Right lobe of liver (tissue), 6 donors: ENCODE measurements around the gene STOX1. TPM values are rescaled to one million over a fixed set of nuclear protein-coding genes. Genes with fewer than 3 reads are reported as not detected.
"Not testable (repeated sequence)": the region's sequence is repeated elsewhere in the genome, so short reads cannot be mapped to it uniquely, and the experiment has no call there.

ENCODE experiments used
- ATAC-seq, 4 donors: fragments of 200-7000 bp; cut with Tn5 transposase; one replicate each; pipeline ENCODE4 v1.9.1; 2020; ENCODE audit warnings: mild to moderate bottlenecking in 4 of 4, moderate library complexity in 4 of 4
- DNase-seq, 3 donors: peaks; one replicate each; pipeline ENCODE4 v3.0.0-alpha.2; 2020
- H3K27ac ChIP-seq, 3 donors: fragments of 200-600 bp; one replicate each; pipeline ENCODE4 v1.8.0; 2022
- H3K27me3 ChIP-seq, 2 donors: fragments of 200-600 bp; one replicate each; pipeline ENCODE4 v1.8.0; 2022
- H3K36me3 ChIP-seq, 4 donors: fragments of 200-600 bp; sonication (generic) in 1 of 4; one replicate each; pipeline versions ENCODE4 v1.5.1 to v1.8.0; 2017 to 2022; ENCODE audit warnings: control low read depth in 1 of 4
- H3K4me1 ChIP-seq, 4 donors: fragments of 200-600 bp; sonication (generic) in 1 of 4; one replicate each; pipeline versions ENCODE4 v1.5.1 to v1.8.0; 2017 to 2022; ENCODE audit warnings: control low read depth in 1 of 4
- H3K4me3 ChIP-seq, 3 donors: fragments of 200-600 bp; one replicate each; pipeline ENCODE4 v1.8.0; 2022
- H3K9me3 ChIP-seq, 4 donors: fragments of 200-600 bp; sonication (generic) in 1 of 4; one replicate each; pipeline versions ENCODE4 v1.5.1 to v1.8.0; 2017 to 2022; ENCODE audit warnings: control low read depth in 1 of 4
- POLR2A ChIP-seq: fragments of 450-650 bp; IDR thresholded peaks from one replicate; pipeline ENCODE4 v1.6.1; 2017; ENCODE audit warnings: antibody characterized with exemption, mild to moderate bottlenecking
- WGBS: methylation state at CpG from one replicate; pipeline ENCODE4 v1.1.6; 2018; ENCODE audit warnings: low coverage, low lambda C conversion rate; ENCODE audit not compliant: insufficient coverage; ENCODE audit errors: missing lambda C conversion rate; 5-methylcytosine and 5-hydroxymethylcytosine counted together
- intact Hi-C, 2 donors: fragments of 100-400 bp; cut with DNase I; formaldehyde crosslinking; loops; one replicate each; pipeline versions ENCODE4 v1.11.2 to v1.14.1; 2022
- total RNA-seq, 6 experiments: library from RNA; depleted of rRNA in 2 of 6; stranded (reverse); fragments of >200 nt in 2 of 6; fragmentation: NEBNext Ultra II Directional in 3 of 6; extraction: Animal tissue kit (Norgen Biotek cat#: 25700) in 3 of 6; gene quantifications; one replicate each; pipeline versions ENCODE4 v1.1.0 to v1.2.4, GENCODE V29; 2016 to 2023
- TF ChIP-seq, protein P1 (sequence below), 4 donors: fragments of 200-600 bp in 3 of 4; fragments of 450-650 bp in 1 of 4; IDR thresholded peaks; one replicate each; pipeline versions ENCODE4 v1.5.1 to v1.8.0; 2016 to 2022; ENCODE audit warnings: antibody characterized with exemption in 4 of 4, mild to moderate bottlenecking in 2 of 4
- donor health status: DM: no; HTN: yes; CAD: no.
- donor health status: DM: no; HTN: no; CAD: no.
- donor health status: DM: no; HTN: no; CAD: no.
- donor health status: DM: no; HTN: yes; CAD: no.
- donor health status: DM: no; HTN: yes; CAD: no.

Gene STOX1
- total RNA-seq, 6 experiments from 2014 or later: 0.12 to 0.81 (median 0.20) TPM; not detected in 1

DNA sequence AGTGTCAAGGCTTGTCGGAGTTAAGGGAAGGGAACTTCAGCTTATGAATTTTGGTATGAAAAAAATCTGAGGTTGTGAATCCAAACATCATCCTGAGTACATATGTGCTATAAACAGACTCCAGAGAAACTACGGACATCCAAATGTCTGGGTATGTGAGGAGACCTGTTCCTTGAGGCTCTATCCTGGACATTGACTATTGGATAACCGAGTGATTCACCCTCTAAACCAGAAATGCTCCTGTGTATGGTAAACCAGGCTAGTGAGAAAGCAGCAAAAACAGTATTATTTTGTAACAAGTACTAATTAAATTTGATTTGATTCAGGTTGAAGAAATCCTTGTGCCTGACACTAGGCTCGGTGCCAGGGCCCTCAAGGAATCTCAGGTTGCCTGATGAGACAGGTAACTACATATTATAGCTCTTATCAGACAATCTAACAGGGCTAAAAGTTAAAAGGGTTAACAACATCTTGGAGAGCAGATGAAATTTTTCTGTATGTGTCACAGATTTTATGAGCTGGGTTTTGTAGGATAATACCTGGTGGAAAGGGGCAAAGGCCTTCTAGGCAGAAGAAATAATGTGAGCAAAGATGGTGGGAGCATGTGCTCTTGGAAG lies 10.4 kb upstream of the STOX1 start:
- WGBS: 55% methylated on average over 4 of the region's 4 CpGs
- DNase-seq (no peak), ATAC-seq (no peak)
- no peak for TF ChIP-seq POLR2A
- TF ChIP-seq, protein P1, sequence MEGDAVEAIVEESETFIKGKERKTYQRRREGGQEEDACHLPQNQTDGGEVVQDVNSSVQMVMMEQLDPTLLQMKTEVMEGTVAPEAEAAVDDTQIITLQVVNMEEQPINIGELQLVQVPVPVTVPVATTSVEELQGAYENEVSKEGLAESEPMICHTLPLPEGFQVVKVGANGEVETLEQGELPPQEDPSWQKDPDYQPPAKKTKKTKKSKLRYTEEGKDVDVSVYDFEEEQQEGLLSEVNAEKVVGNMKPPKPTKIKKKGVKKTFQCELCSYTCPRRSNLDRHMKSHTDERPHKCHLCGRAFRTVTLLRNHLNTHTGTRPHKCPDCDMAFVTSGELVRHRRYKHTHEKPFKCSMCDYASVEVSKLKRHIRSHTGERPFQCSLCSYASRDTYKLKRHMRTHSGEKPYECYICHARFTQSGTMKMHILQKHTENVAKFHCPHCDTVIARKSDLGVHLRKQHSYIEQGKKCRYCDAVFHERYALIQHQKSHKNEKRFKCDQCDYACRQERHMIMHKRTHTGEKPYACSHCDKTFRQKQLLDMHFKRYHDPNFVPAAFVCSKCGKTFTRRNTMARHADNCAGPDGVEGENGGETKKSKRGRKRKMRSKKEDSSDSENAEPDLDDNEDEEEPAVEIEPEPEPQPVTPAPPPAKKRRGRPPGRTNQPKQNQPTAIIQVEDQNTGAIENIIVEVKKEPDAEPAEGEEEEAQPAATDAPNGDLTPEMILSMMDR (IDR thresholded peaks at IDR 0.05): no peak
- Histone ChIP-seq H3K27ac (no peak overlapping the region), H3K4me3 (no peak overlapping the region), H3K4me1 (no peaks in the 10 kb centered on the region), H3K36me3 (no peaks in the 10 kb centered on the region), H3K27me3 (no peaks in the 10 kb centered on the region), H3K9me3 (no peaks in the 10 kb centered on the region)
- intact Hi-C loops: no loop called here

DNA sequence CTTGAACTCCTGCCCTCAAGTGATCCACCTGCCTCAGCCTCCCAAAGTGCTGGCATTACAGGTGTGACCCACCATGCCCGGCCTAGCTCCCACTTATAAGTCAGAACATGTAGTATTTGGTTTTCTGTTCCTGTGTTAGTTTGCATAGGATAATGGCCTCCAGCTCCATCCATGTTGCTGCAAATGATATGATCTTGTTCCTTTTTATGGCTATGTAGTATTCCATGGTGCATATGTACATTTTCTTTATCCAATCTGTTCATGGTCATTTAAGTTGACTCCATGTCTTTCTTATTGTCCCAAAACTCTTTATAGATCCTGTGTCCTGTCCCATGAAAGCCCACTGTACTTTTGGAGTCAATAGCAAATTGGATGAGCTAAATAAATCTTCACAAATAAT lies 7.0 kb upstream of the STOX1 start:
- intact Hi-C loops, H3K27ac ChIP-seq, H3K4me1 ChIP-seq, H3K9me3 ChIP-seq, H3K36me3 ChIP-seq, ATAC-seq, H3K27me3 ChIP-seq, H3K4me3 ChIP-seq, DNase-seq: not testable (repeated sequence)
- WGBS: no CpG with 5 or more reads among the region's 1 CpG

DNA sequence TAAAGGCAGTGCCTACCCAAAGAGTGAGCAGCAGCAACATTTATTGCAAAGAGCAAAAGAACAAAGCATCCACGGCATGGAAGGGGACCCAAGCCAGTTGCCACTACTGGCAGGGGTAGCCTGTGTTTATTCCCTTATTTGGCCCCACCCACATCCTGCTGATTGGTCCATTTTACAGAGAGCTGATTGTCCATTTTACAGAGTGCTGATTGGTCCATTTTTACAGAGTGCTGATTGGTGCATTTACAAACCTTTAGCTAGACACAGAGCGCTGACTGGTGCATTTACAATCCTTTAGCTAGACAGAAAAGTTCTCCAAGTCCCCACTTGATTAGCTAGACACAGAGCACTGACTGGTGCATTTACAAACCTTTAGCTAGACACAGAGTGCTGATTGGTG lies 4.7 kb upstream of the STOX1 start:
- H3K36me3 ChIP-seq, H3K27ac ChIP-seq, H3K4me3 ChIP-seq, H3K9me3 ChIP-seq, H3K4me1 ChIP-seq, intact Hi-C loops, H3K27me3 ChIP-seq, DNase-seq, ATAC-seq: not testable (repeated sequence)
- 100% methylated on average over 1 of the region's 2 CpGs for WGBS

DNA sequence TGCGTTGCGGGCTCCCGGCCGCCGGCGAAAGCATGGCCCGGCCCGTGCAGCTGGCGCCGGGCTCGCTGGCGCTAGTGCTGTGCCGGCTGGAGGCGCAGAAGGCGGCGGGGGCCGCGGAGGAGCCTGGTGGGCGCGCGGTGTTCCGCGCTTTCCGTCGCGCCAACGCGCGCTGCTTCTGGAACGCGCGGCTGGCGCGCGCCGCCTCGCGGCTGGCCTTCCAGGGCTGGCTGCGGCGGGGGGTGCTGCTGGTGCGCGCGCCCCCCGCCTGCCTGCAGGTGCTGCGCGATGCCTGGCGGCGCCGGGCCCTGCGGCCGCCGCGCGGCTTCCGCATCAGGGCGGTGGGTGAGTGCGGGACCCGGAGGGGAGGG lies 245 bp downstream of the STOX1 start:
- H3K27ac ChIP-seq, H3K9me3 ChIP-seq, DNase-seq, H3K36me3 ChIP-seq, H3K4me1 ChIP-seq, intact Hi-C loops, H3K27me3 ChIP-seq: not testable (repeated sequence)
- peak; percentile 16 to 46 (median 33) for ATAC-seq
- H3K4me3 ChIP-seq: peak overlapping the region; percentile 49 to 63 (median 54)
- WGBS: no CpG with 5 or more reads among the region's 58 CpGs

DNA sequence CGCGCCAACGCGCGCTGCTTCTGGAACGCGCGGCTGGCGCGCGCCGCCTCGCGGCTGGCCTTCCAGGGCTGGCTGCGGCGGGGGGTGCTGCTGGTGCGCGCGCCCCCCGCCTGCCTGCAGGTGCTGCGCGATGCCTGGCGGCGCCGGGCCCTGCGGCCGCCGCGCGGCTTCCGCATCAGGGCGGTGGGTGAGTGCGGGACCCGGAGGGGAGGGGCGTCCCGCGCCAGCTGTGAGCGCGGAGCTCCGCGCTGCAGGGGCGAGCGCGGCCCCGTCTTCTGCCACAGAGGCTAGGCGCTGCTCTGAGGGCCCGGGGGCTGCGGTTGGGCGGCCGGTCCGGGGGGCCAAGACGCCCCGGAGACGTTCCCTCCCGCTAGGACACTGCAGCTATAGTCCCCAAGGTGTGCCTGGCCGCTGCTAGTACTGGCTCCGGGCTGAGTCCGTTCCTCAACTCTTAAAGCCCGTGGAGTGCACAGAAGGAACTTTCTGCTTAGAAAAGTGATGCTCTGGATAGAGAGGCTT lies 811 bp downstream of the STOX1 start:
- DNase-seq, H3K9me3 ChIP-seq, intact Hi-C loops, H3K27ac ChIP-seq, H3K36me3 ChIP-seq, H3K4me1 ChIP-seq, H3K27me3 ChIP-seq: not testable (repeated sequence)
- ATAC-seq: peak; percentile 7 to 43 (median 33)
- WGBS: no CpG with 5 or more reads among the region's 59 CpGs
- H3K4me3 ChIP-seq: peak overlapping the region in 2 of 3 donors; percentile 32 to 45

DNA sequence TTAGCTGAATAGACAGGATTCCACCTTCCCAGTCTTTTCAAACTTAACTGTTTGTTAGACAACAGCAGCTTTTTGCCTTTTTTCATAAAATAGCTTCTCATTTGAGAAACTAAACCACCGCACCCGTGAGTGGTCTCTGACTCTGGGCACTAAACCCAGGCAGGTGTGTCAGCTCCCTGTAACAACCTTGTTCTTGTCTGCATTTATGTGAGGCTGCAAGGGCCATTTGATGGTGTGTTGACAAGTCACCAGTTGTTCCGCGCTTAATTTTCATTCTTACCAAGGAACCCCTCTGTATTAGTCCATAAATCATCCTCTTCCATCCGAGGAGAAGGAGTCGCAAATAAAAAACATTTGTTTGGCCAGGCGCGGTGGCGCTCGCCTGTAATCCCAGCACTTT lies 1.5 kb downstream of the STOX1 start:
- TF ChIP-seq, protein P1 (IDR thresholded peaks at IDR 0.05): no peak
- no peak for TF ChIP-seq POLR2A
- Histone ChIP-seq H3K36me3 (no peaks in the 10 kb centered on the region), H3K9me3 (no peaks in the 10 kb centered on the region), H3K27ac (no peak overlapping the region), H3K27me3 (no peaks in the 10 kb centered on the region), H3K4me3 (no peak overlapping the region), H3K4me1 (peaks cover 0 to 3% (median 0%) of the 10 kb centered on the region in 4 donors)
- intact Hi-C loops: no loop called here
- DNase-seq: no peak
- ATAC-seq: no peak
- WGBS: 85% methylated on average over 10 of the region's 10 CpGs
